Cardiac septum (tissue), 1 donor: ENCODE measurements around the gene NFIC. TPM values are rescaled to one million over a fixed set of nuclear protein-coding genes. Genes with fewer than 3 reads are reported as not detected.

ENCODE experiments used
- DNase-seq: peaks from one replicate; pipeline ENCODE4 v3.0.0-alpha.2; 2020; ENCODE audit warnings: low spot score
- intact Hi-C: fragments of 100-400 bp; cut with DNase I; formaldehyde crosslinking; loops from one replicate; pipeline ENCODE4 v1.14.0; 2022
- total RNA-seq: library from RNA; stranded (reverse); fragmentation: NEBNext Ultra II Directional; extraction: Animal tissue kit (Norgen Biotek cat#: 25700); gene quantifications from one replicate; pipeline ENCODE4 v1.2.1, GENCODE V29; 2021
- donor health status: DM: no; HTN: no; CAD: no.

NFIC gene
- total RNA-seq, 1 donor from 2014 or later = 178 TPM

GRCh38 chr19:3457528-3458228, 91.3 kb downstream of the NFIC start:
- DNase-seq = no peak
- intact Hi-C loops = no loop called here

DNA sequence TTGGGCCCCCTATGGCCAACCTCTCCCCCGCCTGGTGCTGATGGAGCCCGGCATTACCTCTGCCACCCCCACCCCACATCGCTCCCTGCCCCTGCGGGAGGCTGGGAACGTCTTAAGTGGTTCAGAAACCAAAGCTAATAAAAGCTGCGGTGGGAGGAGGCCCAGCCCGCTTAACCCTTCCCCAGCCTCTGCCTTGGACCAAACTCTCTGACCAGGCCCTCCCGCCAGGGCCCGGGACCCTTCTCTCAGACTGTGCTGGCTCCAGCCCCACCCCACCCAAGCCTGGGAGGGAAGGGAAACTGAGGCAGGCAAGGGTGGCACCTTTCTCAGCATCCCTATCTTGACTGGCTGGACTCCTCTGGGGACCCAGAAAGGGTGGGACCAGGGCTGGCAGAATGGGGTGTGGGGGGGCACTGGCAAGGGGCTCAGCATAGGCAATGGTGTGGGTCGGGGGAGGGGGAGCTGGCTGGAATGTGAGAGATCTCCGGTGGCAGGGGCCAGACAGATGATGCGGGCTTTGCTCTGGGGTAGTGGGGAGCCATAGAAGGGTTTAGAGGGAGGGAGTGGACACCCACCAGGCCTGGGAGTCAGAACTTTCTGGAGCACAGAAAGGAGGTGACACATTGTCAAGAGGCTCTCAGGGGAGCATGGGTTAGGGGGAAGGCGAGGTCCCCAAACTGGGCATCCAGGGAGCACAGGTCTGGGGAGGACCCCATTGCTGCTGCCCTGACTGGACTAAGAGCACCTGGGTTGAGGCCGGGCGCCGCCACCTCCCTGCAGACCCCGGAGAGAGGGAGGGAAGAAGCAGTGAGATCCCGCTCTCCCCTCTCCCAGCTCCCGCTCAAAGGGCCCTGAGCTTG, 92.1 kb downstream of the NFIC start:
- intact Hi-C loops = no loop called here
- DNase-seq = no peak

GRCh38 chr19:3459089-3459881, 92.9 kb downstream of the NFIC start:
- peak; percentile 94 for DNase-seq
- intact Hi-C loops = no loop called here

GRCh38 chr19:3459965-3460582, 93.7 kb downstream of the NFIC start:
- intact Hi-C loops = no loop called here
- no peak for DNase-seq

DNA sequence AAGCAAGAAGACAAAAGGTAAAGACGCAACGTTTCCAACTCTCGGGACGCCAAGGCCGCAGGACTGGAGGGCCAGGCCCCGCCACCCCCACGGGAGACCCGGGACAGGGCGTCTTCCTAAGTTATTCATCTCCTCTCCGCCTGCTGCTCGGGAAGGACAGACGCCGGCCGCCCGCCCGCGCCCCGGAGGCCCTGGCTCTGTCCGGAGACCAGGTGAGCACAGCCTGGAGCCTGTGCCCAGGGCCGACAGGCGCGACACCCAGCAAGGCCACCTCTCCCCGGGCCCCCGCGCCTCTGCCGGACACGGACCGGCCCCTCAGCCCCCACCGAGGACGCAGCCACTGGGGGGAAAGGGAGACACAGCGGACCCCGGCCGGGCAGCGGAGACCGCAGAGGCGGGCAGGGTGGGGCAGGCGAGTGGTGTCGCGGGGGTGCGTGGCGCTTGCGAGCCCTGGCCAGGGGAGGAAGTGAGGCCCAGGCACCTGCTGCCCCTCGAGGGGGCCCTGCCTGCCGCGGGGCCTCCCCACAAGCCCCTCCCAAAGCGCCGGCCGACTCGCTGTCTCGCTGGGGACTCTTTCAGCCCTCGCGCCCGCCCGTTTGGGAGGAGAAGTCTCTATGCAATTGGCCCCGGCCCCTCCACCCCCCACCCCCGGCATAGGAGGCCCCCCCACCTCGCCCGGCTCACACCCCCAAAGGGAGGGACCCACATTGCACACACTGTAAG, 96.8 kb downstream of the NFIC start:
- intact Hi-C loops = no loop called here
- no peak for DNase-seq

GRCh38 chr19:3463714-3464586, 97.6 kb downstream of the NFIC start:
- no peak for DNase-seq
- intact Hi-C loops = no loop called here

DNA sequence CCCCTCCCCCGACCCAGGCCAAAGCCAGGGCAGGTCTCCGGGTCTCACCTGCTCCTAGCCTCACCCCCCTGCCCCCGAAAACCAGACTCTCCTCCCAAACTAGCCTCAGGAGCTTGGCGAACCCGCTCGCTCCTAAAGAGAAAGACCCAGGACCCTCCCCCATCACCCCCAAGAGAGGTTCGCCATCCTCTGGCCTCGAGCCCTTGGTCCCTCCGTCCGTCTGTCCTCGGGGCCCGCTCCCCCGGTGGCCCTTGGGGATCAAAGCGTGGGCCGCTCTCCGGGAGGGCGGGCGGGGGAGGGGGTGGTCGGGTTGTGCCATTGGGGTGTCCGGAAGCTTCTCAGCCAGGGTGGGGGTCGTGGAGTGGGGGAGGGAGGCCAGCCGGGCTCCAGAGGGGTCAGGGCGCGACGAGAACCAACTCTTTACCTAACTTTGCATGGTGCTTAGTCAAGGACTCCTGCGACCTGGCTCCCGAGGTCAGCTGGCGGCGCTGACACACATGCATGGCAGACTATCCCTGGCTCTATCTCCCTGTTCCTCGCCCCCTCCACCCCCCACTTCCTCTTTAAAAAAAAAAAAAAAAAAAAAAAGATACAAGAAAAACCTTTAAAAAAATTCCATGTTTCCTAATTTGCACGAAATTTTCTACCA, 98.3 kb downstream of the NFIC start:
- intact Hi-C loops = no loop called here
- DNase-seq = no peak

GRCh38 chr19:3465552-3465951, 99.2 kb downstream of the NFIC start:
- no peak for DNase-seq
- intact Hi-C loops = no loop called here

DNA sequence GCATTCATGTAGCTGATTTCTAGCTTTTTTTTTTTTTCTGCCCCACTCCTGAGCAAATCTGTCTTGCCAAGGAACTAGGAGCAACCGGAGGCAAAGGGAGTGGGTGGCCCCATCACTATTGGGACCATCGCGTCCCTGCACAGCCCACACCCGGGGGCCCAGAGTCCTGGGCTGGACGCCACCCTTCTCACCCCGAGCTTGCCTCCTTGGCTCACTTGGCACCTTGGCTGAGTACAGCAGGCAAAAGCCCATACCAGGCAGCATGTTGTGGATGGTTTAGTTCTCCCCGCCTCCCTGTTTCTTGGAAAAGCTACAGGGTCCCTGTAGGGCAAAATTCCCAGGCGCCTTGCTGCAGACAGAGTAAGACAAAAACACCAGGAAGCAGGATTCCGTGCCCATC, 100.3 kb downstream of the NFIC start:
- DNase-seq = no peak
- intact Hi-C loops = no loop called here

DNA sequence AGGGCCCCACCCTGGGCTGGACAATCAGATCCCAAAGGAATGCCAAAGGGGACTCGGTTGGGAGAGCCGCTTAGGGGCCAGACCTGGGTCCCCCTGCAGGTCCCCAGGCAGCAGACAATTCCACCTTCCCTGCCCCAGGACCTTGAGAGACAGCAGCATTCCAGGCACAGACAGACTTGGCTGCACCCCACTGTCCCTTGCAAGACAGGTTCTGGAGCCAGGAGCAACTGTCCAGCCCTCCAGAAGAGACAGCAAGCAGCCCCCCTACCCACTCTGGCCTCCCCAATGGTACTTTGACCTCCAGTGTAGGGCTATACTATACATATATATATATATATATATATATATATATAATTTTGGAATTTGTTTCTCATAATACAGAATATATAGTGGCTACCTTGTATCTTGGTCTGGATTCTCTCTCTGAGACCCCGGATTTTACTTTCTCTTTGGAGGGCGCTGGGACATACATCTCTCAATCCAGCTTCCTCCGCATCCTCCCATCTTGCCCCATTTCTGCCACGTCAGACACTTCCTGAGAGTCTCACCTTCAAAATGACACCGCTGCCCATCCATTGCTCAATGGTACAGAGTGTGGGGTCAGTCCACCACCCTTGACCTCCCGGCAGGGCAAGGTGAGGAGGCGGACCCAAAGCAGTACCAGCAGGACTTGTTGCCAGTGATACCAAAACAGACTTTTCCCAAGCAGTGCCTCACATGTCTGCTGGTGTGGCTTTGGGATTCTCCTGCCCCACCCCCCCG, 101.2 kb downstream of the NFIC start:
- no peak for DNase-seq

DNA sequence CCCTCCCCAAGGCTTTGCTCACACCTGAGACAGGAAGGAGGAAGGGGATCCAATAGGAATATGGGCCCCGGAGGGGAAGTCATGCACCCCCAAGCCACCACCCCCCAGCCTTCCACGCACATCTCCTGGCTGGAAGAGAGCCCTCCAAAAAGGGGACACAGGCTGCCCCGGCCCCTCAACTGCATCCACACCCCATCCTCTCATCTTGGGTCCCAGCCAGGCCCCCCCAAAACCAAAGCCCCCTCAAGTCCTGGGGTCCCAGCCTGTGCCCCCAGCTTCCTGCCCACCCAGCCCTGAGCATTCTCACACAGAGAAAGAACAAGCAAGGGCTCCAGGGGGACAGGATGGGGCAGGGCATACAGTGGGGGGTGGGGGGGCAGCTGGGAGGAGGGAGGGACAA, 101.8 kb downstream of the NFIC start:
- intact Hi-C loops = no loop called here
- DNase-seq = no peak

More for the DNA sequence above, 101.2 kb downstream of the NFIC start:
- intact Hi-C loops = no loop called here

GRCh38 chr19:3469638-3470499, 103.5 kb downstream of the NFIC start:
- intact Hi-C loops = loop anchor here (5.0 kb wide), 1 partner anchor 38 kb away; no protein-coding TSS in a partner anchor
- DNase-seq = no peak

DNA sequence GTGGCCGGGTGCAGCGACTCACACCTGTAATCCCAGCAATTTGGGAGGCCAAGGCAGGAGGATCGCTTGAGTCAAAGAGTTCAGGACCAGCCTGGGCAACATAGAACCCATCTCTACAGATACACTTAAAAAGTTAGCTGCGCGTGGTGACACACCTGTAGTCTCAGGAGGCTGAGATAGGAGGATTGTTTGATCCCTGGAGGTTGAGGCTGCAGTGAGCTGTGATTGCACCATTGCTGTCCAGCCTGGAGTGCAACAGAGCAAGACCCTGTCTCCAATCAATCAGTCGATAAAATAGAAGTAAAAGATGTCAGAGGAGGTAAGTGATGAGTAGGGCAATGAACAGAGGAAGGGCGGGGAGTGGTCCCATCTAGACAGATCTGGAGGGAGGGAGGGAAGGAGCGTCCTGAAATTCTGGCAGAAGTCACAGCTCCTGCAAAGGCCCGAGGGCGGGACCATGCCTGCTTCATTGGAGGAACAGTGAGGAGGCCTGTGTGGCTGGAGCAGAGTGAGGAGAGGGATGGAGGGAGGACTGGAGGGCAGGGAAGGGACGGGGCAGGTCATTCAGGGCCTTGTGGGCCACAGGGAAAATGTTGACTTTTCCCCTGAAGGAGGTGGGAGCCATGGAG, 104.2 kb downstream of the NFIC start:
- no peak for DNase-seq
- intact Hi-C loops = loop anchor here (5.0 kb wide), 1 partner anchor 38 kb away; no protein-coding TSS in a partner anchor

GRCh38 chr19:3471954-3472655, 105.7 kb downstream of the NFIC start:
- no peak for DNase-seq
- intact Hi-C loops = loop anchor here (1.0 to 5.0 kb wide), 2 partner anchors 40 to 145 kb away; no protein-coding TSS in a partner anchor

DNA sequence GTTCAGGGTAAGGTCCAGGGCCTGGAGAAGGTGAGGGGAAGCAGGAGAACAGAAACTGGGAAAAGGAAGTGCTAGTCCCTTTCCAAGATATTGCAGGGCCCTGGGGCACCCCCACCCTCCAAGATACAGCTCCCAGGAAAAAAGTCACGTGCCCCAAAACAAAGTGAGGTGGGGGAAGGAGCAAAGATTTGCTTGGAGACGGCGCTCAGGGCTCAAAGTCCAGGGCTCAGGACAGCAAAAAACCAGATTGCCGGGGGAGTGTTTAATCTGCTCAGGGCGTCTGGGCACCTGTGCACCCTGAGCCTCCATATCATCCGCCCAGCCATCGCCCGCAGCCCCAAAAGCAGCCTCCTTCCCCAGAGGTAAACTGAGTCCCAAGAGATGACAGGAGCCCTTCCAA, 107.6 kb downstream of the NFIC start:
- DNase-seq = no peak
- intact Hi-C loops = loop anchor here (5.0 kb wide), 1 partner anchor 42 kb away; no protein-coding TSS in a partner anchor
